Left ventricle myocardium inferior (tissue), 1 donor: ENCODE results near the gene CTTNBP2NL. TPM values are rescaled to one million over a fixed set of nuclear protein-coding genes. Genes with fewer than 3 reads are reported as not detected.

ENCODE experiments used
- DNase-seq: peaks from one replicate; pipeline ENCODE4 v3.0.0-alpha.2; 2020
- H3K27ac ChIP-seq: fragments of 200-600 bp; replicated peaks from 2 replicates; pipeline ENCODE4 v1.8.0; 2021
- H3K27me3 ChIP-seq: fragments of 200-600 bp; 2 replicates; pipeline ENCODE4 v1.8.0; 2021; ENCODE audit warnings: low read depth
- H3K36me3 ChIP-seq: fragments of 200-600 bp; 2 replicates; pipeline ENCODE4 v1.8.0; 2021
- H3K4me1 ChIP-seq: fragments of 200-600 bp; 2 replicates; pipeline ENCODE4 v1.8.0; 2021
- H3K4me3 ChIP-seq: fragments of 200-600 bp; 2 replicates; pipeline ENCODE4 v1.8.0; 2021; ENCODE audit warnings: mild to moderate bottlenecking, moderate library complexity
- H3K9me3 ChIP-seq: fragments of 200-600 bp; replicated peaks from 2 replicates; pipeline ENCODE4 v1.8.0; 2021
- intact Hi-C: fragments of 100-400 bp; cut with micrococcal nuclease; formaldehyde crosslinking; loops from one replicate; pipeline ENCODE4 v1.11.0; 2022
- total RNA-seq: library from RNA; stranded (reverse); fragmentation: NEBNext Ultra II Directional; extraction: Animal tissue kit (Norgen Biotek cat#: 25700); gene quantifications from one replicate; pipeline ENCODE4 v1.2.1, GENCODE V29; 2021
- TF ChIP-seq, protein P1 (sequence below): fragments of 200-600 bp; IDR thresholded peaks from 2 replicates; pipeline ENCODE4 v1.8.0; 2021; ENCODE audit warnings: antibody characterized with exemption, mild to moderate bottlenecking, borderline replicate concordance
- donor health status: DM: no; HTN: yes; CAD: no; lungs with severe emphysema.

The CTTNBP2NL gene
- total RNA-seq, 1 donor from 2014 or later = 14.3 TPM

DNA sequence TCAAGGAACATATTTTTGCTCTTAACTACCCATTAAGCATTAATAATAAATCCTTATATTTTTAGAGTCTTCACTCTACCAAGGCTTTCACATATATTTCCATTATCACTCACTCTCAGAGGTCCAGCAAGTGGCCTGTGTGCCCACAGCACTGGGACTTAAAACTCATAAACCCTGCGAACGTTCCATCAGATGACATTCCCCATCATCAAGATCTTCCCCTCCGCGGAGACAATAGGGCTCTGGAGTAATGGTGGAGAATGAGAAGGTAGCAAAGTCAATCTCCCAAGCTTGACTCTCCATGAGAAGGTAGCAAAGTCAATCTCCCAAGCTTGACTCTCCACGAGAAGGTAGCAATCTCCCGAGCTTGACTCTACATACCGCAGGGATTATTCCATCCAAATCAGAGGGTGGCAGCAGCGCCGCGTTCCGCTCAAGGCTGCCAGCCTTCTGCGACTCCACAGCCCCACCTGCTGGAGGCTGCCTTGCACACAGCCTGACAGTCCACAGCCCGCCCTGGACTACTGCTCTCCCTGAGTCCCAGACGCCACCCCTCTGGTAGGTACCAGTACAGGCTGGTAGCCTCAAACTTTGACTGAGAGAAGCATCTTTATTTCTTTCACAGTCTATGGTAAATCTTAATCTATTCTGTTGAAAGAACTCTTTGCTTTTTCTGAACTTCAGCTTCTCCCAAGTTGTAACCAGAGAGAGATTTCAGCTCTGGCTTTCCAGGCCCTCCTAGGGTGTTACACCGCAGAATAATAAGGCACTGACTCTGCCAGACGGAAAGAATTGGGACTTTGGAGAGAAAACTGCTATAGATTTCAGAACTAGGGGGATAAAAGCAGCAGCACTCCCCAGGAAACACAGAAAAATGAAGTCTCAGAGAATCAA, 26.4 kb upstream of the CTTNBP2NL start:
- Histone ChIP-seq H3K4me3 (no peak overlapping the region), H3K27ac (no peak overlapping the region), H3K27me3 (peaks cover 18% of the 10 kb centered on the region), H3K4me1 (peaks cover 3% of the 10 kb centered on the region), H3K36me3 (no peaks in the 10 kb centered on the region), H3K9me3 (no peaks in the 10 kb centered on the region)
- intact Hi-C loops = no loop called here
- TF ChIP-seq, protein P1, sequence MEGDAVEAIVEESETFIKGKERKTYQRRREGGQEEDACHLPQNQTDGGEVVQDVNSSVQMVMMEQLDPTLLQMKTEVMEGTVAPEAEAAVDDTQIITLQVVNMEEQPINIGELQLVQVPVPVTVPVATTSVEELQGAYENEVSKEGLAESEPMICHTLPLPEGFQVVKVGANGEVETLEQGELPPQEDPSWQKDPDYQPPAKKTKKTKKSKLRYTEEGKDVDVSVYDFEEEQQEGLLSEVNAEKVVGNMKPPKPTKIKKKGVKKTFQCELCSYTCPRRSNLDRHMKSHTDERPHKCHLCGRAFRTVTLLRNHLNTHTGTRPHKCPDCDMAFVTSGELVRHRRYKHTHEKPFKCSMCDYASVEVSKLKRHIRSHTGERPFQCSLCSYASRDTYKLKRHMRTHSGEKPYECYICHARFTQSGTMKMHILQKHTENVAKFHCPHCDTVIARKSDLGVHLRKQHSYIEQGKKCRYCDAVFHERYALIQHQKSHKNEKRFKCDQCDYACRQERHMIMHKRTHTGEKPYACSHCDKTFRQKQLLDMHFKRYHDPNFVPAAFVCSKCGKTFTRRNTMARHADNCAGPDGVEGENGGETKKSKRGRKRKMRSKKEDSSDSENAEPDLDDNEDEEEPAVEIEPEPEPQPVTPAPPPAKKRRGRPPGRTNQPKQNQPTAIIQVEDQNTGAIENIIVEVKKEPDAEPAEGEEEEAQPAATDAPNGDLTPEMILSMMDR = peak; percentile 97
- DNase-seq = peak; percentile 87

DNA sequence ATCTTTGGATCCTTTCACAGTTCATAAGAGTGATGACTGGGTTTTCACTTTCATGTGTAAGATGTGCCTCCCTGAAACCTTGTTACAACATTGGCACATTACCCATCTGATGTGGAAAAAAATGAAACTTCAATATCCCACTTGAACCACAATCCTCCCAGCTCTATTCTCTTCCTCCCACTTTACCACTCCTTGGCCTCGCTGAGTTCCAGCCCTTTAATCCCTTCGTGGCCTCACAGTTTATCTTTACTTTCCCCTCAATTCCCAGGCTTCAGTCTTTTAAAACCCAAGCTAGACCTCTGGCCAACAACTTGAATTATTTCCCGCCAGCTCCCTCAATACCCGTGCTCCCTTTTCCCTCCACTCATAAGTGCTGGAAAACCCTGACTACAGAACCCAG, 25.0 kb upstream of the CTTNBP2NL start:
- Histone ChIP-seq H3K4me1 (peaks cover 3% of the 10 kb centered on the region), H3K27ac (no peak overlapping the region), H3K9me3 (no peaks in the 10 kb centered on the region), H3K4me3 (no peak overlapping the region), H3K27me3 (peaks cover 18% of the 10 kb centered on the region), H3K36me3 (no peaks in the 10 kb centered on the region)
- intact Hi-C loops = no loop called here
- no peak for DNase-seq
- TF ChIP-seq, protein P1 = no peak

DNA sequence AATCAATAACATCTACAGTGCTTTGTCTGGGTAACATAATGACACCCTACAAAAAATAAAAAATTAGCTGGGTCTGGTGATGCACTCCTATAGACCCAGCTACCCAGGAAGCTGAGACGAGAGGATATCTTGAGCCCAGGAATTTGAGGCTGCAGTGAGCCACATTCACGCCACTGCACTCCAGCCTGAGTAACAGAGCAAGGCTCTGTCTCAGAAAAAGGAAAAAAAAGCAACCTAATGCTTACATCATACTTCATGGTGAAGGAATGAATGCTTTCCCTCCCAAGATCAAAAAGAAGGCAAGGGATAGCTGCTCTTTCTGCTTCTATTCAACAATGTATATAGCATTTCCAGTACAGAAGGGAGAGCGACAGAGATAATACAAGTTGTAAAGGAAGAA, 24.2 kb upstream of the CTTNBP2NL start:
- TF ChIP-seq, protein P1 = no peak
- no peak for DNase-seq
- Histone ChIP-seq H3K9me3 (no peaks in the 10 kb centered on the region), H3K27me3 (peaks cover 18% of the 10 kb centered on the region), H3K36me3 (no peaks in the 10 kb centered on the region), H3K4me3 (no peak overlapping the region), H3K4me1 (peaks cover 3% of the 10 kb centered on the region), H3K27ac (no peak overlapping the region)
- intact Hi-C loops = no loop called here

DNA sequence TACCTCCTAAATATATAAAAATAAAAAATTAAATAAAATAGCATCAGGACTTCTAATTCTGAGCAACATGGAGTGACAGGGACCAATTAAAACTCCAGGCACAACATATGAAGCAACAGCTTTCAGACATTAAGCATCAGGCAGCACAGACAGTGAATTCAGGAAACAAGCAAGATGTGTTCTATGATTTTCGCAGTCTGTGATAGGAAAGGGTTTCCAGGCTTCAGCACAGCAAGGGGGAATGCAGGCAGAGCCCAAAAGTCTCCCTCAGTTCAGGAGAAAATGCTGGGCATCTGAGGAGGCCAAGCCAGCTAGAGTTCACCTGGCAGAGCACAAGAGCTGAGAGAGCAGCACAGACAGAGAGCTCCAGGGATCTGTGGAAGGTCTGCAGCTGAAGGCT, 22.2 kb upstream of the CTTNBP2NL start:
- no peak for DNase-seq
- intact Hi-C loops = no loop called here
- Histone ChIP-seq H3K4me3 (no peak overlapping the region), H3K4me1 (peaks cover 3% of the 10 kb centered on the region), H3K27me3 (peaks cover 18% of the 10 kb centered on the region), H3K36me3 (no peaks in the 10 kb centered on the region), H3K27ac (no peak overlapping the region), H3K9me3 (no peaks in the 10 kb centered on the region)
- TF ChIP-seq, protein P1 = no peak

DNA sequence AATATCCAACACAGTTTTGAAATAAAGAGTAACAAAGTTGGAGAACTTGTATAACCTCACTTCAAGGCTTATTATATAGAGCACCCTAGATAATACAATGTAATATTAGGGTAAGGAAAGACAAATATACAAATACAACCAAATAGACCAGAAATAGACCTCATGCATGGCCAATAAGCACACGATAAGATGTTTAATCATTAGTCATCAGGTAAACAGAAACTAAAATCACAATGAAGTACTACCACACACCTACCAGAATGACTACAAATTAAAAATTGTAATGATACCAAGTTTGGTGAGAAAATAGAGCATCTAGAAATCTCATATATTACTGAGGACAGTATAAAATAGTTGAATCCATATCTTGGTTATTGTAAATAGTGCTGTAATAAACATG, 20.3 kb upstream of the CTTNBP2NL start:
- H3K4me3 ChIP-seq = no peak overlapping the region
- no peaks in the 10 kb centered on the region for H3K4me1 ChIP-seq
- intact Hi-C loops = no loop called here
- no peak overlapping the region for H3K27ac ChIP-seq
- DNase-seq = no peak
- TF ChIP-seq, protein P1 = no peak
- no peaks in the 10 kb centered on the region for H3K36me3 ChIP-seq
- H3K27me3 ChIP-seq = peaks cover 18% of the 10 kb centered on the region
- no peaks in the 10 kb centered on the region for H3K9me3 ChIP-seq
